ENCODE data around the gene CALHM6. TPM values are rescaled to one million over a fixed set of nuclear protein-coding genes. Genes with fewer than 3 reads are reported as not detected.
A peak's percentile ranks its signal among the peaks of the same experiment; 100 is the strongest.

The CALHM6 gene
- total RNA-seq (10 to 100 TPM in 1 of 2 donors, 1 to 10 TPM in 1; 2.0 to 22.4 TPM), polyA plus RNA-seq (1 to 10 TPM; 5.2 to 7.3 TPM)

DNA sequence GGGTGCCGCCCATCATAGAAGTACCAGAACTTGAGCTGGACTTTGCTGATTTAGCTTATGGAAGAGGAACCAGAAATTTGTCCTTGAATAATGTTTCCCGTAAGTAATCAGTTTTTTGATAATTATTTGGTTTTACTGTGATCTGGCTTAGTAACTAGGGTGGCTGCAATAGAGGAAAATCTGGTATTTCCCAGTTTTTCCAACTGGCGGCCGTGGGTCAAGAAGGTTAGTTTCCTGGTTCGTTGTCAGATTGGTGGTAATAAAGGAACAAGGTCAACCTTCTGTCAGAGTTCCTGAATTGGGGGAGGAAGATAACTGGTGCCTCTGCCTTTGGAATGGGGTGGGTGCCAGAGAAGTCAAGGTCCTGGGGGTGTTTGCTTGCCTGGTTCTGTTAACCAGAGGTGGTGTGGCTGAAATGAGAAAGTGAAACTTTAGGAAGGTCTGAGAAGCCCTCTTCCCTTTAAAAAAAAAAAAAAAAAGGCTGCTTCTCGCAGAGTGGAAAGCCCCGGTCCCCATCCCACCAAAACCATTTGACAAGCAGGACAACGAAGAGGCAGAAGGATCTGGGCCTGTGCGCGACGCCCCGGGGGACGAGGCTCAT, at the start of gene CALHM6:
TSS of gene CALHM6 (plus strand) at position 45 of the 601 bp plus-strand sequence. CDS start at position 600, 555 bp downstream.
- Histone ChIP-seq H3K4me3 (ENCODE audit: low read depth in 1 of 3, low read length in 3 of 3) (peak within 1 kb of the TSS; percentile 36 to 66 (median 60)), H3K27me3 (ENCODE audit: control insufficient read depth in 4 of 4, insufficient read depth in 4 of 4, low read length in 3 of 4) (peaks cover 0 to 1% (median 0%) of the 10 kb centered on the region in 4 donors), H3K9ac (ENCODE audit: low read depth in 1 of 2, low read length in 2 of 2) (peak within 1 kb of the TSS in 1 of 2 donors; percentile 29), H3K4me1 (ENCODE audit: control insufficient read depth in 4 of 4, insufficient read depth in 4 of 4, low read length in 3 of 4) (peaks cover 4 to 11% (median 6%) of the 10 kb centered on the region in 4 donors), H3K36me3 (ENCODE audit: control insufficient read depth in 4 of 4, insufficient read depth in 3 of 4, low read depth in 1 of 4, low read length in 3 of 4) (no peaks in the 10 kb centered on the region), H3K27ac (ENCODE audit: low read depth in 1 of 2, low read length in 2 of 2) (peak within 1 kb of the TSS; percentile 56 to 58), H3K9me3 (ENCODE audit: control insufficient read depth in 4 of 4, low read length in 3 of 4) (no peaks in the 10 kb centered on the region)
- whole genome bisulfite sequencing: 29% methylated on average over 13 of the region's 13 CpGs
- TF ChIP-seq JUND (IDR thresholded peaks at IDR 0.05): no peak
- TF ChIP-seq HNF4G (IDR thresholded peaks at IDR 0.05): no peak
- TF ChIP-seq NR2F2 (IDR thresholded peaks at IDR 0.05): peak; percentile 59
- DNase-seq (ENCODE audit: low spot score): no peak

DNA sequence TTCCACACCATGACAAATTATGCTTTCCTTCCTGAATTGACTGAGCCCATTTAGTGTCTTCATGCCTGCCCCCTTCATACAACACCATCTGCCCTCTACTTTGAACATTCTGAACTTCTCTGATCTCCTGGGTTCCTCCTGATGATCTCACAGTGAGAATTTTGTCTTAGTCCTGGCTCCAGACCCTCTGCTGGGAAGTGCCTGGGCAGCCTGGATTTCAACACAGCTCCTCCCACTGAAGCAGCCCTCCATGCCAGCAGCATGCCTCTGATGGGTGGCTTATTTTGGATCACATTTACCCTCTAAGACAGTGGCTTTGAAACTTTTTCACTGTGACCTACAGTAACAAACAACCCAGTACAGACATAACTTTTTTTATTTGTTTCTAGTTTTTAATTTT, 48.9 kb upstream of the CALHM6 start:
- H3K9ac ChIP-seq (ENCODE audit: low read depth in 1 of 2, low read length in 2 of 2): no peak overlapping the region
- no peak for DNase-seq (ENCODE audit: low spot score)
- H3K36me3 ChIP-seq (ENCODE audit: control insufficient read depth in 4 of 4, insufficient read depth in 3 of 4, low read depth in 1 of 4, low read length in 3 of 4): no peaks in the 10 kb centered on the region
- TF ChIP-seq, protein P1, sequence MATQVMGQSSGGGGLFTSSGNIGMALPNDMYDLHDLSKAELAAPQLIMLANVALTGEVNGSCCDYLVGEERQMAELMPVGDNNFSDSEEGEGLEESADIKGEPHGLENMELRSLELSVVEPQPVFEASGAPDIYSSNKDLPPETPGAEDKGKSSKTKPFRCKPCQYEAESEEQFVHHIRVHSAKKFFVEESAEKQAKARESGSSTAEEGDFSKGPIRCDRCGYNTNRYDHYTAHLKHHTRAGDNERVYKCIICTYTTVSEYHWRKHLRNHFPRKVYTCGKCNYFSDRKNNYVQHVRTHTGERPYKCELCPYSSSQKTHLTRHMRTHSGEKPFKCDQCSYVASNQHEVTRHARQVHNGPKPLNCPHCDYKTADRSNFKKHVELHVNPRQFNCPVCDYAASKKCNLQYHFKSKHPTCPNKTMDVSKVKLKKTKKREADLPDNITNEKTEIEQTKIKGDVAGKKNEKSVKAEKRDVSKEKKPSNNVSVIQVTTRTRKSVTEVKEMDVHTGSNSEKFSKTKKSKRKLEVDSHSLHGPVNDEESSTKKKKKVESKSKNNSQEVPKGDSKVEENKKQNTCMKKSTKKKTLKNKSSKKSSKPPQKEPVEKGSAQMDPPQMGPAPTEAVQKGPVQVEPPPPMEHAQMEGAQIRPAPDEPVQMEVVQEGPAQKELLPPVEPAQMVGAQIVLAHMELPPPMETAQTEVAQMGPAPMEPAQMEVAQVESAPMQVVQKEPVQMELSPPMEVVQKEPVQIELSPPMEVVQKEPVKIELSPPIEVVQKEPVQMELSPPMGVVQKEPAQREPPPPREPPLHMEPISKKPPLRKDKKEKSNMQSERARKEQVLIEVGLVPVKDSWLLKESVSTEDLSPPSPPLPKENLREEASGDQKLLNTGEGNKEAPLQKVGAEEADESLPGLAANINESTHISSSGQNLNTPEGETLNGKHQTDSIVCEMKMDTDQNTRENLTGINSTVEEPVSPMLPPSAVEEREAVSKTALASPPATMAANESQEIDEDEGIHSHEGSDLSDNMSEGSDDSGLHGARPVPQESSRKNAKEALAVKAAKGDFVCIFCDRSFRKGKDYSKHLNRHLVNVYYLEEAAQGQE (IDR thresholded peaks at IDR 0.05): no peak
- no peak for TF ChIP-seq TAF1 (conservative IDR thresholded peaks at IDR 0.05)
- no peak for TF ChIP-seq HNF4A (conservative IDR thresholded peaks at IDR 0.05)
- no peak for TF ChIP-seq FOXA2 (IDR thresholded peaks at IDR 0.05)
- no peak for TF ChIP-seq SP1 (IDR thresholded peaks at IDR 0.05)
- TF ChIP-seq, protein P2, sequence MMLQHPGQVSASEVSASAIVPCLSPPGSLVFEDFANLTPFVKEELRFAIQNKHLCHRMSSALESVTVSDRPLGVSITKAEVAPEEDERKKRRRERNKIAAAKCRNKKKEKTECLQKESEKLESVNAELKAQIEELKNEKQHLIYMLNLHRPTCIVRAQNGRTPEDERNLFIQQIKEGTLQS (IDR thresholded peaks at IDR 0.05): no peak
- TF ChIP-seq RAD21 (IDR thresholded peaks at IDR 0.05): no peak
- TF ChIP-seq HNF4G (IDR thresholded peaks at IDR 0.05): no peak
- no peak for TF ChIP-seq RXRA (IDR thresholded peaks at IDR 0.05)
- no peak for TF ChIP-seq FOXA1 (IDR thresholded peaks at IDR 0.05)
- TF ChIP-seq YY1 (IDR thresholded peaks at IDR 0.05): no peak
- no peak for TF ChIP-seq EGR1 (IDR thresholded peaks at IDR 0.05; ENCODE audit: low read depth in 2 of 2)
- no peak for TF ChIP-seq GABPA (IDR thresholded peaks at IDR 0.05 in 1 of 2, conservative IDR thresholded peaks at IDR 0.05 in 1 of 2)
- TF ChIP-seq JUND (IDR thresholded peaks at IDR 0.05): no peak
- TF ChIP-seq, protein P3, sequence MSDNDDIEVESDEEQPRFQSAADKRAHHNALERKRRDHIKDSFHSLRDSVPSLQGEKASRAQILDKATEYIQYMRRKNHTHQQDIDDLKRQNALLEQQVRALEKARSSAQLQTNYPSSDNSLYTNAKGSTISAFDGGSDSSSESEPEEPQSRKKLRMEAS (IDR thresholded peaks at IDR 0.05): no peak
- TF ChIP-seq, protein P4, sequence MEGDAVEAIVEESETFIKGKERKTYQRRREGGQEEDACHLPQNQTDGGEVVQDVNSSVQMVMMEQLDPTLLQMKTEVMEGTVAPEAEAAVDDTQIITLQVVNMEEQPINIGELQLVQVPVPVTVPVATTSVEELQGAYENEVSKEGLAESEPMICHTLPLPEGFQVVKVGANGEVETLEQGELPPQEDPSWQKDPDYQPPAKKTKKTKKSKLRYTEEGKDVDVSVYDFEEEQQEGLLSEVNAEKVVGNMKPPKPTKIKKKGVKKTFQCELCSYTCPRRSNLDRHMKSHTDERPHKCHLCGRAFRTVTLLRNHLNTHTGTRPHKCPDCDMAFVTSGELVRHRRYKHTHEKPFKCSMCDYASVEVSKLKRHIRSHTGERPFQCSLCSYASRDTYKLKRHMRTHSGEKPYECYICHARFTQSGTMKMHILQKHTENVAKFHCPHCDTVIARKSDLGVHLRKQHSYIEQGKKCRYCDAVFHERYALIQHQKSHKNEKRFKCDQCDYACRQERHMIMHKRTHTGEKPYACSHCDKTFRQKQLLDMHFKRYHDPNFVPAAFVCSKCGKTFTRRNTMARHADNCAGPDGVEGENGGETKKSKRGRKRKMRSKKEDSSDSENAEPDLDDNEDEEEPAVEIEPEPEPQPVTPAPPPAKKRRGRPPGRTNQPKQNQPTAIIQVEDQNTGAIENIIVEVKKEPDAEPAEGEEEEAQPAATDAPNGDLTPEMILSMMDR (IDR thresholded peaks at IDR 0.05; ENCODE audit: low read depth, low read length, missing input control): no peak
- no peak for TF ChIP-seq NR2F2 (IDR thresholded peaks at IDR 0.05)
- H3K4me3 ChIP-seq (ENCODE audit: low read depth in 1 of 3, low read length in 3 of 3): no peak overlapping the region
- H3K9me3 ChIP-seq (ENCODE audit: control insufficient read depth in 4 of 4, low read length in 3 of 4): no peaks in the 10 kb centered on the region
- no peaks in the 10 kb centered on the region for H3K27me3 ChIP-seq (ENCODE audit: control insufficient read depth in 4 of 4, insufficient read depth in 4 of 4, low read length in 3 of 4)
- H3K27ac ChIP-seq (ENCODE audit: low read depth in 1 of 2, low read length in 2 of 2): no peak overlapping the region
- peaks cover 0 to 2% (median 1%) of the 10 kb centered on the region in 4 donors for H3K4me1 ChIP-seq (ENCODE audit: control insufficient read depth in 4 of 4, insufficient read depth in 4 of 4, low read length in 3 of 4)

All from liver (tissue), 9 donors.